NT2/D1 (cell line): Measurements from ENCODE around the gene KANSL1.

Source experiments
- SUZ12 ChIP-seq: IDR thresholded peaks from 2 replicates; pipeline ENCODE4 v1.6.1; 2011; ENCODE audit not compliant: insufficient read length, insufficient read depth; ENCODE audit errors: extremely low read depth
- YY1 ChIP-seq: IDR thresholded peaks from 2 replicates; pipeline ENCODE4 v1.6.1; 2011; ENCODE audit not compliant: insufficient read length, insufficient read depth
- ZNF274 ChIP-seq: IDR thresholded peaks from 2 replicates; pipeline ENCODE4 v1.6.1; 2011; ENCODE audit warnings: mild to moderate bottlenecking, low read depth, low read length

- TF ChIP-seq ZNF274 (no peak), YY1 (no peak), SUZ12 (no peak)
These were observed 132.8 kb downstream of the KANSL1 start for GRCh38 chr17:46060461-46060860.
